ENCODE results near the gene ZNF74. TPM values are rescaled to one million over a fixed set of nuclear protein-coding genes. Genes with fewer than 3 reads are reported as not detected.

Gene ZNF74
- total and polyA plus RNA-seq, 10 of the 15 experiments (the other 5 are each of a cell fraction or from before 2014, with no cell fraction given) = 0.37 to 9.3 (median 5.1) TPM

DNA sequence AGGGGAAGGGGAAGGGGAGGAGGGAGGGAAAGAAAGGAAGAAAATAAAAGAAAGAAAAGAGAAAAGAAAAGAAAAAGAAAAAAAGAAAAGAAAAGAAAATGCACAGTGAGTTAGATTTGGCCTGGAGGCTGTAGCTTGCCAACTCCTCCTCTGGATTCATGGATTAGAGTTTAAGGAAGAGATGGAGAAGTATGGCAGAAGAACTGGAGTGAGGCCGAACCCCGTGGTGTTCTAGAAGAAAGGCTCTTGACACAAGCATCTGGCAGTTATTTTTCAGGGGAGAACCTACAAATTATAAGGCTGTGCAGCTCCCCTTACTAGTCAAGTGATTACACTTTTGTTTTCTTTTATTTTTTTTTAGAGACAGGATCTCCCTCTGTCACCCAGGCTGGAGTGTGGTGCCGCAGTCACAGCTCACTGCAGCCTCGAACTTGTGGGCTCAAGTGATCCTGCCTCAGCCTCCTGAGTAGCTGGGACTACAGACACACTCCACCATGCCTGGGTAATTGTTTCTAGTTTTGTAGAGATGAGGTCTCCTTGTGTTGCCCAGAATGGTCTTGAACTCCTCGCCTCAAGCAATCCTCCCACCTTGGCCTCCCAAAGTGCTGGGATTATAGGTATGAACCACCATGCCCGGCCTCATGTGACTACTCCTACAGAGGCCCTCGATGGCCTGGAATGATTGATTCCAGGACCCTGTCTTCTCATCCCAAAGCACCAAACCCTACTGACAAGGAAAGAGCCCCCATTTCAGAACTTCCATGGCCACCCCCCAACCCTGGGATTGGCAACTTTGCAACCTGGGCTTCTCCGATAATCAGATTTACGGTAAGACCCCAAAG lies 19.5 kb downstream of the ZNF74 start:
- Histone ChIP-seq H3K9ac (ENCODE audit: control insufficient read depth, insufficient read depth, low read length) (no peak overlapping the region), H3K4me1 (ENCODE audit: control insufficient read depth, insufficient read depth, low read length) (no peaks in the 10 kb centered on the region), H2AFZ (ENCODE audit: control insufficient read depth, low read depth, low read length) (no peak overlapping the region), H3K27me3 (replicated peaks in 1 of 2; ENCODE audit: control insufficient read depth in 2 of 2, insufficient read depth in 2 of 2, low read length in 1 of 2) (no peaks in the 10 kb centered on the region), H3K27ac (ENCODE audit: control insufficient read depth, insufficient read depth) (no peak overlapping the region), H3K79me2 (ENCODE audit: control insufficient read depth, insufficient read depth, low read length) (no peaks in the 10 kb centered on the region), H3K4me3 (no peak overlapping the region), H4K20me1 (ENCODE audit: control insufficient read depth, insufficient read depth) (no peaks in the 10 kb centered on the region), H3K4me2 (ENCODE audit: control insufficient read depth, insufficient read depth) (no peak overlapping the region), H3K9me3 (replicated peaks; ENCODE audit: control insufficient read depth, insufficient read depth, low read length) (no peaks in the 10 kb centered on the region), H3K36me3 (ENCODE audit: control insufficient read depth in 2 of 2, insufficient read depth in 2 of 2, low read length in 1 of 2) (no peaks in the 10 kb centered on the region)
- no peak for ATAC-seq
- WGBS (ENCODE audit: insufficient coverage, insufficient replicate concordance, low lambda C conversion rate, missing lambda C conversion rate) = 51% methylated on average over 9 of the region's 9 CpGs
- BruUV-seq (replicated peaks) = no TSS peak
- no peak for FAIRE-seq
- CTCF ChIA-PET = no interaction called here
- SMC1A ChIA-PET (ENCODE audit: uncharacterized antibody, unreplicated experiment) = no interaction called here
- POLR2A ChIA-PET = interaction anchor here (0.6 kb wide), 1 partner anchor 80 kb away, joined by 3 read pairs; no protein-coding TSS in a partner anchor
- in situ Hi-C loops (cut with MboI) (no loop called here), intact Hi-C loops (cut with micrococcal nuclease; ENCODE audit: unreplicated experiment) (loop anchor here (10.0 kb wide), 1 partner anchor 151 kb away; no protein-coding TSS in a partner anchor)
- DNase-seq (ENCODE audit: low read depth, low spot score) = no peak
- TF ChIP-seq SIX5 (IDR thresholded peaks at IDR 0.05; ENCODE audit: low read depth, low read length, severe bottlenecking) = no peak
- TF ChIP-seq CHD4 (IDR thresholded peaks at IDR 0.05) = no peak
- TF ChIP-seq ZNF24 (IDR thresholded peaks at IDR 0.05) = no peak
- no peak for TF ChIP-seq MEF2A (IDR thresholded peaks at IDR 0.05; ENCODE audit: insufficient read depth, low read depth, low read length)
- TF ChIP-seq YY1 (IDR thresholded peaks at IDR 0.05; ENCODE audit: low read depth, low read length) = no peak
- TF ChIP-seq EP300 (IDR thresholded peaks at IDR 0.05; ENCODE audit: borderline replicate concordance in 1 of 2, control insufficient read depth in 1 of 2, low read depth in 2 of 2, low read length in 2 of 2) = no peak
- no peak for TF ChIP-seq SPI1 (IDR thresholded peaks at IDR 0.05; ENCODE audit: borderline replicate concordance, insufficient read depth, low read depth, low read length)
- TF ChIP-seq, protein P1, sequence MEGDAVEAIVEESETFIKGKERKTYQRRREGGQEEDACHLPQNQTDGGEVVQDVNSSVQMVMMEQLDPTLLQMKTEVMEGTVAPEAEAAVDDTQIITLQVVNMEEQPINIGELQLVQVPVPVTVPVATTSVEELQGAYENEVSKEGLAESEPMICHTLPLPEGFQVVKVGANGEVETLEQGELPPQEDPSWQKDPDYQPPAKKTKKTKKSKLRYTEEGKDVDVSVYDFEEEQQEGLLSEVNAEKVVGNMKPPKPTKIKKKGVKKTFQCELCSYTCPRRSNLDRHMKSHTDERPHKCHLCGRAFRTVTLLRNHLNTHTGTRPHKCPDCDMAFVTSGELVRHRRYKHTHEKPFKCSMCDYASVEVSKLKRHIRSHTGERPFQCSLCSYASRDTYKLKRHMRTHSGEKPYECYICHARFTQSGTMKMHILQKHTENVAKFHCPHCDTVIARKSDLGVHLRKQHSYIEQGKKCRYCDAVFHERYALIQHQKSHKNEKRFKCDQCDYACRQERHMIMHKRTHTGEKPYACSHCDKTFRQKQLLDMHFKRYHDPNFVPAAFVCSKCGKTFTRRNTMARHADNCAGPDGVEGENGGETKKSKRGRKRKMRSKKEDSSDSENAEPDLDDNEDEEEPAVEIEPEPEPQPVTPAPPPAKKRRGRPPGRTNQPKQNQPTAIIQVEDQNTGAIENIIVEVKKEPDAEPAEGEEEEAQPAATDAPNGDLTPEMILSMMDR (IDR thresholded peaks at IDR 0.05 in 2 of 3, conservative IDR thresholded peaks at IDR 0.05 in 1 of 3; ENCODE audit: control insufficient read depth in 2 of 3, extremely low read depth in 1 of 3, insufficient read depth in 1 of 3, low read depth in 3 of 3, low read length in 3 of 3) = no peak
- TF ChIP-seq POU2F2 (IDR thresholded peaks at IDR 0.05; ENCODE audit: borderline replicate concordance, low read depth, low read length) = no peak
- TF ChIP-seq, protein P2, sequence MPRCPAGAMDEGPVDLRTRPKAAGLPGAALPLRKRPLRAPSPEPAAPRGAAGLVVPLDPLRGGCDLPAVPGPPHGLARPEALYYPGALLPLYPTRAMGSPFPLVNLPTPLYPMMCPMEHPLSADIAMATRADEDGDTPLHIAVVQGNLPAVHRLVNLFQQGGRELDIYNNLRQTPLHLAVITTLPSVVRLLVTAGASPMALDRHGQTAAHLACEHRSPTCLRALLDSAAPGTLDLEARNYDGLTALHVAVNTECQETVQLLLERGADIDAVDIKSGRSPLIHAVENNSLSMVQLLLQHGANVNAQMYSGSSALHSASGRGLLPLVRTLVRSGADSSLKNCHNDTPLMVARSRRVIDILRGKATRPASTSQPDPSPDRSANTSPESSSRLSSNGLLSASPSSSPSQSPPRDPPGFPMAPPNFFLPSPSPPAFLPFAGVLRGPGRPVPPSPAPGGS (IDR thresholded peaks at IDR 0.05; ENCODE audit: borderline replicate concordance, insufficient read depth, low read depth, low read length, poor library complexity, severe bottlenecking) = no peak
- TF ChIP-seq NFYB (IDR thresholded peaks at IDR 0.05; ENCODE audit: insufficient read depth, low read depth, low read length) = no peak
- TF ChIP-seq SRF (IDR thresholded peaks at IDR 0.05; ENCODE audit: low read depth in 2 of 2, low read length in 2 of 2) = no peak
- RAD21 ChIA-PET (ENCODE audit: unreplicated experiment) = no interaction called here
